ENCODE measurements around the gene ACSS1.

Gene ACSS1

GRCh38 chr20:24987244-24987643 is 70.7 kb downstream of the ACSS1 start:
- TF ChIP-seq, protein P1, sequence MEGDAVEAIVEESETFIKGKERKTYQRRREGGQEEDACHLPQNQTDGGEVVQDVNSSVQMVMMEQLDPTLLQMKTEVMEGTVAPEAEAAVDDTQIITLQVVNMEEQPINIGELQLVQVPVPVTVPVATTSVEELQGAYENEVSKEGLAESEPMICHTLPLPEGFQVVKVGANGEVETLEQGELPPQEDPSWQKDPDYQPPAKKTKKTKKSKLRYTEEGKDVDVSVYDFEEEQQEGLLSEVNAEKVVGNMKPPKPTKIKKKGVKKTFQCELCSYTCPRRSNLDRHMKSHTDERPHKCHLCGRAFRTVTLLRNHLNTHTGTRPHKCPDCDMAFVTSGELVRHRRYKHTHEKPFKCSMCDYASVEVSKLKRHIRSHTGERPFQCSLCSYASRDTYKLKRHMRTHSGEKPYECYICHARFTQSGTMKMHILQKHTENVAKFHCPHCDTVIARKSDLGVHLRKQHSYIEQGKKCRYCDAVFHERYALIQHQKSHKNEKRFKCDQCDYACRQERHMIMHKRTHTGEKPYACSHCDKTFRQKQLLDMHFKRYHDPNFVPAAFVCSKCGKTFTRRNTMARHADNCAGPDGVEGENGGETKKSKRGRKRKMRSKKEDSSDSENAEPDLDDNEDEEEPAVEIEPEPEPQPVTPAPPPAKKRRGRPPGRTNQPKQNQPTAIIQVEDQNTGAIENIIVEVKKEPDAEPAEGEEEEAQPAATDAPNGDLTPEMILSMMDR (IDR thresholded peaks at IDR 0.05; ENCODE audit: insufficient read depth, low read depth, low read length, missing control alignments), result no peak
- no peak overlapping the region for H3K4me3 ChIP-seq (ENCODE audit: low read depth, low read length)
- DNase-seq (ENCODE audit: low read depth), result no peak

DNA sequence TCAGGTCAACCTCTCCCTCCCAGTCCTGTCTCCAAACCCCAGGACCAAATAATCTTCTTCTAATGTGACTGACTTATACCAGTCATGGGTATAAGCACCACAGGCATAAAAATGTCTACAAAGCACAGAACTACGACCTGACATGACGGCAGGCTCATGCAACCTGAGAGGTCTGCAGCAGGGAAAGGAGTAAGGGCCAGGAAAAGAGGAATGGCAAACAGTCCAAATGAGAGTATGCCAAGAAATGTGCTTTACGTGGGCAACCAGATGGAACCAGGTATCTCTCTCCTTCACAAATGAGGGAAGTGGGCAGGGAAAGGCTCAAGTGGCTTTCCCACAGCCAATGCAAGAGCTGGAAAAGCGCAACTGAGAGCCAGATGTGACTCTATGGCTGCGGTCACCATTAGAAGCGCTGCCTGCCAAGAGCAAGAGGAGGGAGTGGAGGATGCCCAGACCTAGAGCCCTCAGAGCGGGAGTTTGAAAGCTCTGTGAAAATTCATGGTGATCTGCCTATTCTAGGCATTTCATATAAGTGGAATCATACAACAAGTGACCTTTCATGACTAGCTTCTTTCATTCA is 71.4 kb downstream of the ACSS1 start:
- no peak overlapping the region for H3K4me3 ChIP-seq (ENCODE audit: low read depth, low read length)
- no peak for DNase-seq (ENCODE audit: low read depth)
- TF ChIP-seq, protein P1 (IDR thresholded peaks at IDR 0.05; ENCODE audit: insufficient read depth, low read depth, low read length, missing control alignments), result no peak

DNA sequence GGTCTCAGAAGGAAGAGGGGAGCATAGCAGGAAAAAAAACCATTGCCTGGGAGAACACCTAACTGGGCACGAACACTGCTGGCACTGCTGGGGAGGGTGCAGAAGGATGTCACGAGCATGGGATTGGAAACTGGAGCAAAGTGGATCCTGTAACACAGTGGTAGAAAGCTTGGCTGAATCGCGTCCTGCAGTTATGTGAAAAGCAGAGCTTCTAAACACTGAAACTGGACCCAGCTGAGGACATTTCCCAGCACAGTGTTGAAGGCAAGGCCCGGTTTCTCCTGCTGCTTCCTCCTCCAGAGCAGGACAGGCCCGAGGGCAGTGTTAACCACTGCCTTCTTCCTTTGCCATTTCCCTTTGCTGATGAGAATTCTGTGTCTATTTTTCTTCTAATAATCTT is 72.1 kb downstream of the ACSS1 start:
- TF ChIP-seq, protein P1 (IDR thresholded peaks at IDR 0.05; ENCODE audit: insufficient read depth, low read depth, low read length, missing control alignments), result no peak
- H3K4me3 ChIP-seq (ENCODE audit: low read depth, low read length), result no peak overlapping the region
- no peak for DNase-seq (ENCODE audit: low read depth)

- TF ChIP-seq, protein P1 (IDR thresholded peaks at IDR 0.05; ENCODE audit: insufficient read depth, low read depth, low read length, missing control alignments), result no peak
- no peak for DNase-seq (ENCODE audit: low read depth)
- H3K4me3 ChIP-seq (ENCODE audit: low read depth, low read length), result no peak overlapping the region
Measured at GRCh38 chr20:24984961-24985640, 72.8 kb downstream of the ACSS1 start.

DNA sequence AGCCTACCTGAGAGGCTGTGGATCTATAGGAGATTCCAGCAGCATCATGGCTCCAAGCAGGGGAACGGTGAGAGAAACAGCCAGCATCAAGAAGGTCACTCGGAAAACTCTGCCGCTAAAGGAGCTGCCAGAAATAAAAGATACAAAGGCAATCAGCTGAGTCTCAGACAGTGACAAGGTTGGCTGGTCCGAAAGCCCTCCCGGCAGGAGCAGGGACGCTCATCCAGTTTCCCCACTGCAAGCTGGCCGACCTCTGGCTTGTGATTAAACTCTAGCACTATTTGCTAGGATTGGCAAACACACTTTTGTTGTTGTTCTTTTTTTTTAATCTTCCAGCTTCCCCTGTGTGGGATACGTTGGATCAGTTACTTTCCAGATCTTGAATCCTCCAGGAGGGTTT is 74.0 kb downstream of the ACSS1 start:
- TF ChIP-seq, protein P1 (IDR thresholded peaks at IDR 0.05; ENCODE audit: insufficient read depth, low read depth, low read length, missing control alignments), result no peak
- no peak overlapping the region for H3K4me3 ChIP-seq (ENCODE audit: low read depth, low read length)
- no peak for DNase-seq (ENCODE audit: low read depth)

DNA sequence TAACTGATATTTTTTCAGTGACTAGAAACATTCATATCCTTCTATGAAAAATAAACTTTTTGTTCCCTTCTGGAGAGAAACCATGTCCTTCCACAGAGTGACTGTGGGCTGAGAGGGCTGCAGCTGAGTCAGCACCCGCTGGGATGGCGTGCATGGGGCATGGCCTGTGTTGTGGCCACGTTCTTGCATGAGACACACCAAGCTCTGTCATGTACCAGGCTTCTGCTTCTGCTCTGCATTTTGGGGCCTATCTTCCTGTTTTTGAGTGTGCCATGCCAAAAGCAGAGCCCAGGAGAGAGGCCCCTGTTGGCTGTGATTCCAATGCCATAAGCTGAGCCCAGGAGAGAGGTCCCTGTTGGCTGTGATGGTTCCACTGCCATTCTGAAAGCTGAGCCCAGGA is 76.1 kb downstream of the ACSS1 start:
- TF ChIP-seq, protein P1 (IDR thresholded peaks at IDR 0.05; ENCODE audit: insufficient read depth, low read depth, low read length, missing control alignments), result no peak
- no peak for DNase-seq (ENCODE audit: low read depth)
- H3K4me3 ChIP-seq (ENCODE audit: low read depth, low read length), result no peak overlapping the region

- no peak for DNase-seq (ENCODE audit: low read depth)
- TF ChIP-seq, protein P1 (IDR thresholded peaks at IDR 0.05; ENCODE audit: insufficient read depth, low read depth, low read length, missing control alignments), result no peak
- no peak overlapping the region for H3K4me3 ChIP-seq (ENCODE audit: low read depth, low read length)
Measured at GRCh38 chr20:24981282-24981681, 76.7 kb downstream of the ACSS1 start.

Measured in GM12865 (cell line).